NB4 (cell line): ENCODE measurements around the gene VAV2.

ENCODE experiments used
- POLR2A ChIP-seq: IDR thresholded peaks from 2 replicates; pipeline ENCODE4 v1.6.1; 2011; ENCODE audit warnings: mild to moderate bottlenecking; ENCODE audit not compliant: insufficient read length; ENCODE audit errors: extremely low read depth
- TF ChIP-seq, protein P1 (sequence below): IDR thresholded peaks from one replicate; pipeline ENCODE4 v1.5.1; 2012; ENCODE audit warnings: low read depth, low read length
- TF ChIP-seq, protein P2 (sequence below): IDR thresholded peaks from 2 replicates; pipeline ENCODE4 v1.6.1; 2011; ENCODE audit warnings: low read depth, low read length

DNA sequence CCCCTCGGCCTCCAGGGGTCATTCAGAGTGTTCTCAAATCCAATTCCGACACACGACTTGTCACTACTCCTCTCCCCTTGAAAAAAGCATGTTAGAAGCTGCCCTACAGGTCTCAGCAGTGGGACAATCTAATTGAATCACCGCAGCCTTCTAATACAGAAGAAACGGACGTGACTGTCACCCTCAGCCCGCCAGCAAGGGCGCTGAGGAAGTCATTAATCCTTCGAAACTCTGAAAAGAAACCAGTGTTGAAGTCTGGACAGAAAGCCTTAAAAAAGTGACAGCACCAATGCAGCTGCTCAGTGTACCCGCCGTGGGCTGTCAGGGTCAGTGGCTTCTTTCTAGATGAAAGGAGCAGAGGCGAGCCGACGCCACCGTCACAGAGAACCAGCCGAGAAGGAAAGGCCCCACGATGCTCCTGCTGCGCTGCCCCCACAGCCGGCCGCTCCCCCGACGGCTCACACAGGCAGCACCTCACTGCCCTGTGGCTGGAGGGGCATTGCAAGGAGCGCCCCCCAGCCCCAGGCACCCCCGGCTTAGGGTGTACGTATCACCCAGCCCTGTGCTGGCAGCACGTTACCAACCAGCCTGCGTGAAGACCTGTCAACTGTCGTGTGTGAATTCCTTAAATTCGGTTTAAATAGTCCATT is 38.8 kb upstream of the VAV2 start:
- TF ChIP-seq, protein P1, sequence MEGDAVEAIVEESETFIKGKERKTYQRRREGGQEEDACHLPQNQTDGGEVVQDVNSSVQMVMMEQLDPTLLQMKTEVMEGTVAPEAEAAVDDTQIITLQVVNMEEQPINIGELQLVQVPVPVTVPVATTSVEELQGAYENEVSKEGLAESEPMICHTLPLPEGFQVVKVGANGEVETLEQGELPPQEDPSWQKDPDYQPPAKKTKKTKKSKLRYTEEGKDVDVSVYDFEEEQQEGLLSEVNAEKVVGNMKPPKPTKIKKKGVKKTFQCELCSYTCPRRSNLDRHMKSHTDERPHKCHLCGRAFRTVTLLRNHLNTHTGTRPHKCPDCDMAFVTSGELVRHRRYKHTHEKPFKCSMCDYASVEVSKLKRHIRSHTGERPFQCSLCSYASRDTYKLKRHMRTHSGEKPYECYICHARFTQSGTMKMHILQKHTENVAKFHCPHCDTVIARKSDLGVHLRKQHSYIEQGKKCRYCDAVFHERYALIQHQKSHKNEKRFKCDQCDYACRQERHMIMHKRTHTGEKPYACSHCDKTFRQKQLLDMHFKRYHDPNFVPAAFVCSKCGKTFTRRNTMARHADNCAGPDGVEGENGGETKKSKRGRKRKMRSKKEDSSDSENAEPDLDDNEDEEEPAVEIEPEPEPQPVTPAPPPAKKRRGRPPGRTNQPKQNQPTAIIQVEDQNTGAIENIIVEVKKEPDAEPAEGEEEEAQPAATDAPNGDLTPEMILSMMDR: no peak
- TF ChIP-seq, protein P2, sequence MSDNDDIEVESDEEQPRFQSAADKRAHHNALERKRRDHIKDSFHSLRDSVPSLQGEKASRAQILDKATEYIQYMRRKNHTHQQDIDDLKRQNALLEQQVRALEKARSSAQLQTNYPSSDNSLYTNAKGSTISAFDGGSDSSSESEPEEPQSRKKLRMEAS: no peak
- TF ChIP-seq POLR2A: no peak
